Right cardiac atrium (tissue), 5 donors: ENCODE data around the gene ALDOB. TPM values are rescaled to one million over a fixed set of nuclear protein-coding genes. Genes with fewer than 3 reads are reported as not detected.

Source experiments
- ATAC-seq, 2 donors: fragments of 200-7000 bp; cut with Tn5 transposase; one replicate each; pipeline versions ENCODE4 v1.8.0 to v1.9.1; 2020; ENCODE audit warnings: moderate library complexity in 2 of 2, mild to moderate bottlenecking in 1 of 2
- DNase-seq, 3 donors: peaks; one replicate each; pipeline ENCODE4 v3.0.0-alpha.2; 2020
- H3K27ac ChIP-seq: one replicate; pipeline ENCODE4 v1.5.1; 2013; ENCODE audit warnings: mild to moderate bottlenecking, low read length, control low read depth, moderate library complexity
- H3K27me3 ChIP-seq: one replicate; pipeline ENCODE4 v1.6.1; 2013; ENCODE audit not compliant: control insufficient read depth, insufficient read depth
- H3K4me1 ChIP-seq: one replicate; pipeline ENCODE4 v1.6.1; 2013; ENCODE audit warnings: low read length; ENCODE audit not compliant: control insufficient read depth, insufficient read depth
- H3K4me3 ChIP-seq: one replicate; pipeline ENCODE4 v1.5.1; 2013; ENCODE audit warnings: low read length, control low read depth
- H3K9me3 ChIP-seq: one replicate; pipeline ENCODE4 v1.6.1; 2013; ENCODE audit warnings: low read length; ENCODE audit not compliant: control insufficient read depth
- WGBS: extraction: QIAGEN DNeasy Blood & Tissue Kit; methylation state at CpG from one replicate; pipeline ENCODE4 v1.1.7; 2013; 5-methylcytosine and 5-hydroxymethylcytosine counted together
- intact Hi-C, 4 donors: fragments of 100-400 bp; cut with DNase I; formaldehyde crosslinking; loops; one replicate each; pipeline versions ENCODE4 v1.11.0 to v1.14.0; 2022 to 2023
- polyA plus RNA-seq: library from polyadenylated mRNA; stranded (reverse); fragments of 200-250 nt; gene quantifications from one replicate; pipeline ENCODE4 v1.2.3, GENCODE V29; 2013
- total RNA-seq, 4 donors: library from RNA; stranded (reverse); fragmentation: NEBNext Ultra II Directional; extraction: Animal tissue kit (Norgen Biotek cat#: 25700); gene quantifications; one replicate each; pipeline ENCODE4 v1.2.1, GENCODE V29; 2021
- donor health status: healthy with polysubstance abuse.
- donor health status: DM: no; HTN: yes; CAD: no.
- donor health status: DM: no; HTN: no; CAD: no.
- donor health status: DM: no; HTN: yes; CAD: no; lungs with severe emphysema.
- donor health status: DM: yes; HTN: yes; CAD: no.

ALDOB gene
- total and polyA plus RNA-seq, 5 donors, result 0.40 to 1.8 (median 0.71) TPM

DNA sequence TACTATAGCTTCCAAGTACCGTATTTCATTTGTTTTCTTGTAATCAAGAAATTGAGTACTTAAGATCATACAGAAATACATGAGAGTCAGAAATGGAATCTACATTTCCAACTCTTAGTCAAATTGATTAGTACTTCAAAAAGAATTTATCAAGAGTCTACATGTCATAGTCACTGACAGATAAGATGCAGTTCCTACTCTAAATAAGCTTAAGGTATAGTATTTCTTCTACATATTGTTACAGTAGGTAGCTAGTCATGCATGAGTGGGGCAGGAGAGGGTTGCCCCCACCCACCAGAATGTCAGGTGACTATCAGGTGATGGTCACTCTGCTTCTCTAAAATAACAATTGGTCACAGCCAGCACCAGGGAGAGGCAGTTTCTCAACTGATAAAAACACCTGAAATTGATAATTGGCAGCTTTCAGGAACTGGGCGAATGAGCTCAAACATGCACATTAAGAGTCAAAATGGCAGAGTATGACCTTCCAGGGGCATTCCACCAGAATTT lies 53.7 kb downstream of the ALDOB start:
- Histone ChIP-seq H3K27ac (no peak overlapping the region), H3K4me1 (no peaks in the 10 kb centered on the region), H3K9me3 (no peaks in the 10 kb centered on the region), H3K4me3 (no peak overlapping the region), H3K27me3 (no peaks in the 10 kb centered on the region)
- DNase-seq, result no peak
- WGBS, result 89% methylated on average over 2 of the region's 2 CpGs
- intact Hi-C loops, result no loop called here
- ATAC-seq, result no peak

DNA sequence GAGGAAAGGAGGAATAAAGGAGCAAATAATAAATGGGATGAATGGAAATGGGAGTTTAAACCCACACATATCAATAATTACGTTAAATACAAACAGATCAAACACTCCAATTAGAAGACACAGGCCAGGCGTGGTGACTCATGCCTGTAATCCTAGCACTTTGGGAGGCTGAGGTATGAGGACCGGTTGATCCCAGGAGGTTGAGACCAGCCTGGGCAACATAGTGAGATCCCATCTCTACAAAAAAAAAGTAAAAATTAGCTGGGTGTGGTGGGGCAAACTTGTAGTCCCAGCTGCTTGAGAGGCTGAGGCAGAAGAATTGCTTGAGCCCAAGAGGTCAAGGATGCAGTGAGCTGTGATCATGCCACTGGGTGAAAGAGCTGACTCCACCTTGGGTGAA lies 54.5 kb downstream of the ALDOB start:
- no peak for ATAC-seq
- H3K9me3 ChIP-seq, result no peaks in the 10 kb centered on the region
- DNase-seq, result no peak
- intact Hi-C loops, result no loop called here
- H3K27me3 ChIP-seq, result no peaks in the 10 kb centered on the region
- no peak overlapping the region for H3K27ac ChIP-seq
- 94% methylated on average over 3 of the region's 3 CpGs for WGBS
- no peaks in the 10 kb centered on the region for H3K4me1 ChIP-seq
- H3K4me3 ChIP-seq, result no peak overlapping the region

DNA sequence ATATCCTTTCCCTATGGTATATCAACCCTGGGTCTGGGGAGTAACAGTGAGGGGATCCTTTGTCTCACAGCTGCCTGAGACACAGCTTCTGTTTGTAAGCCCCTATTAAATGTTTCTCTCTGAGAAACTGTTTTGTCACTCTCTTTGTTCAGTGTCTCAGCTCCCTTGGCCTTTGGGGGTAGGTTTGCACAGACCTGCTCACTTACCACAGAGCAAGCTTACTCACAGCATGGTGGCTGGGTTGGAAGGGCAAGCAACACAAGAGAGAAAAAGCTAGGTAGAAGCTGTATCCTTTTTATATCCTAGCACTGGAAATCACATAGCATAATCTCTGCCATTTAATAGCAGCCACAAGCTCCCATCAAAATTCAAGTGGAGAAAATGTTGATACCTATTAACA lies 55.3 kb downstream of the ALDOB start:
- Histone ChIP-seq H3K4me1 (no peaks in the 10 kb centered on the region), H3K27me3 (no peaks in the 10 kb centered on the region), H3K27ac (no peak overlapping the region), H3K4me3 (no peak overlapping the region), H3K9me3 (no peaks in the 10 kb centered on the region)
- DNase-seq, result no peak
- intact Hi-C loops, result no loop called here
- ATAC-seq, result no peak

DNA sequence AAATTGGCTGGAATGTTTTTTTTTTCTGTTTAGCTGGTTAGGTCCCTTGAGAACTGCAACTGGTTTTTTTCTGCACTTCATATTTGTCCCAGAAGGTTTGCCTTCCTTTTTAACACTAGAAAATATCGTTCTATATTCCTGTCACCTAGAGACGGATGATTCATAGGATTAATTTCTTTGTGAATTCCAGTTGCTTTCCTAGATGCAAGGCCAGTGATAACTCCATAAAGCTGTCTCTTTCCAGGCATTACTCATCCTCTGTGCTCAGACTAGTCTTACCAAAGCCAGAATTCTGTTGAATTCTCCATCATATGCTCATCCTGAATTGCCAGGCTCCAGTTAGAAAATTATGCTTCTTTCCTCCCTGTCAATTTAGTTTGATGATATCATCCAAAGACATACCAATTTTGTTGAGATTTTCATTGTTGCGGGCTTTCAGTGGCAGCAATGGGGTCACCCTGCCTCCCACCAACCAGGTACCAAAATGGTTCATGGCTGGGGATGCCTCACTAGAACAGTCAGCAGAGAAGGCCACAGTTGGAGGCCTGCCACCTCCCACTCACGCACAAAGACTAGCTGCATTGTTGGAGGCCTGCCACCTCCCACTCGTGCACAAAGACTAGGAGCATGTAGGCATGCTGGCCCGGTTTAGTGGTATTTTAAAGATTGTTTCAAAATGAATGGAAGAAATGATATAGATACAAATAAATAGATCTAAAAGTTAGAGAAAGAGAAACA lies 59.3 kb downstream of the ALDOB start:
- H3K27ac ChIP-seq, result no peak overlapping the region
- H3K9me3 ChIP-seq, result no peaks in the 10 kb centered on the region
- WGBS, result 58% methylated on average over 6 of the region's 6 CpGs
- H3K27me3 ChIP-seq, result no peaks in the 10 kb centered on the region
- intact Hi-C loops, result no loop called here
- ATAC-seq (peak in 1 of 2 donors; percentile 16), DNase-seq (peak in 1 of 3 donors; percentile 57)
- H3K4me1 ChIP-seq, result no peaks in the 10 kb centered on the region
- H3K4me3 ChIP-seq, result no peak overlapping the region

DNA sequence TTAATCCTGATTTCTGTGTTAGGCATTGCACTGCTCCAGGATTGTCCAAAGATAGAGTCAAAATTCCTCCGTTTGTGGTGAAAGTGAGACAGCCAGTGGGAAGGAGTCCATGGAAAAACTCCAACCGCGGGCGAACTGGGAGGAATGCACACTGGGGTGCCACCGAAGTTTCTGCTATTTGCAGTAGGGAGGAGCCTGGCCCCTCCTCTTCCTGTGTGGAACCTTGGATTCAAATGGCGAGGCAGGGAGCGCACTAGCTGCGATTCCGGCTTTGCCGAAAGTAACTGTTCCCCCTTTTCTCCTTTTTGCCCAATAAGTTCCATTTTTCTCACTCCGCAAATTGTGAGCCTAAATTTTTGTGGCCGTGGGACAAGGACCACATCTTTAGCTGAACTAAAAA lies 60.0 kb downstream of the ALDOB start:
- intact Hi-C loops, result no loop called here
- H3K27ac ChIP-seq, result no peak overlapping the region
- no peak for ATAC-seq

DNA sequence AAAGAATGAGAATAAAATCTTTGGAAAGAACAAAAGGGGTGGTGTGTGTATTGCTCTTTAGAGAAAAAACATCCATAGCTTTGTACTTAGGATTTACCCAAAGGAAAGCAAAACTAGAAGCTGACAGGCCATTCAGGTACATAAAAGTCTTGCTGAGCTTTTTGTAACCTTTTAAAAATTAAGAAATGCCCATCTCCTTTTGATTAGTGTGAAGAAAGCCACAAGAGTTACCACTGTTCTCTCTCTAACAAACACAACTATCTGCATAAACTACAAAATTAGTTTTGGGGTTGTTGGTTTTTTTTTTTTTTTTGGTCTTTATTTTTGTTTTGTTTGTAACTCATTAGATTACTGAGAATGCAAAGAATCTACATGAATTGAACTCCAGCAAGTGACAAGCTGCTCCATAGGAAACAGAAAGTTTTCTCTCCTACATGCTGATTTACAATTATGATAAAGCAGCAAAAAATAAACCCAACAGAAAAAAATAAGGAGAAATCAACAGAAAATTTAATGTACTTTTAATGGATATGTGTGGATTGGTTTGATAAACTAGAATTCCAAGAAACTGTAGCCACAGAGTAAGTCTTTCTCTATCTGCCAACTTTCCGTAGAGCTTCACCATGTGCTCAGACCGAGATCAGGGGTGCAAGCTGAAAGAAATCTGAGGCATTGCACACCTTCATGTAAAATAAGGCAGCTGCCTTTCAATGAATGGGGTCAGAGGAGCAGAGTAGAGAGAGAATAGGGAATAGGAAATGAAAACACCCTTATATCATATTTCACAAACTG lies 63.1 kb downstream of the ALDOB start:
- DNase-seq (no peak), ATAC-seq (no peak)
- intact Hi-C loops, result no loop called here
- no peak overlapping the region for H3K27ac ChIP-seq
- no peak overlapping the region for H3K4me3 ChIP-seq
- no peaks in the 10 kb centered on the region for H3K9me3 ChIP-seq
- H3K4me1 ChIP-seq, result no peaks in the 10 kb centered on the region
- WGBS, result 44% methylated on average over 2 of the region's 2 CpGs
- H3K27me3 ChIP-seq, result no peaks in the 10 kb centered on the region

More for the DNA sequence above, 60.0 kb downstream of the ALDOB start:
- no peak for DNase-seq
- no peaks in the 10 kb centered on the region for H3K27me3 ChIP-seq
- WGBS, result 86% methylated on average over 12 of the region's 12 CpGs
- no peaks in the 10 kb centered on the region for H3K9me3 ChIP-seq
- no peaks in the 10 kb centered on the region for H3K4me1 ChIP-seq
- no peak overlapping the region for H3K4me3 ChIP-seq

DNA sequence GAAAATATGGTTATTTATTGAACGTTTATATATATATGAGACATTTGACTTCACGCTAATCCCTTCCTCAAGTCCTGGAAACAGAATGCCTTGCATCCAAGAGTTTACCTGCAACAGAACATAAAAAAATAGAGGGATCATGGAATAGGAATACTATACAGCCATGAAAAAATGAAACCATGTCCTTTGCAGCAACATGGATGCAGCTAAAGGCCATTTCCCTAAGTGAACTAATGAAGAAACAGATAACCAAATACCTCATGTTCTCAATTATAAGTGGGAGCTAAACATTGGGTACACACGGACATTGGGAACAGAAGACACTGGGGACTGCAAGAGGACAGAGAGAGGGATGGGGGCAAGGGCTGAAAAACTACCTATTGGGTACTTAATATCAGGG lies 63.8 kb downstream of the ALDOB start:
- intact Hi-C loops, result no loop called here
- DNase-seq (no peak), ATAC-seq (no peak)
- Histone ChIP-seq H3K9me3 (no peaks in the 10 kb centered on the region), H3K4me1 (no peaks in the 10 kb centered on the region), H3K4me3 (no peak overlapping the region), H3K27me3 (no peaks in the 10 kb centered on the region), H3K27ac (no peak overlapping the region)
- WGBS, result 95% methylated on average over 3 of the region's 3 CpGs

Other genes starting within 250 kb of the ALDOB start
- gene BAAT, start 50.8 kb downstream of the ALDOB start, total RNA-seq, result under 1 TPM in 3 of 4 donors, not detected in 1; 0.08 to 0.24 (median 0.14) TPM
- gene BAAT, start 50.8 kb downstream of the ALDOB start, polyA plus RNA-seq, result 0.11 TPM
- 10 to 100 TPM; 16.0 to 19.2 (median 18.2) TPM for gene MRPL50, start 37.2 kb downstream of the ALDOB start, total RNA-seq
- gene MRPL50, start 37.2 kb downstream of the ALDOB start, polyA plus RNA-seq, result 20.7 TPM
- gene ZNF189, start 36.9 kb downstream of the ALDOB start, total RNA-seq, result 10 to 100 TPM; 25.5 to 38.3 (median 32.3) TPM
- gene ZNF189, start 36.9 kb downstream of the ALDOB start, polyA plus RNA-seq, result 17.9 TPM
- 10 to 100 TPM; 49.1 to 59.5 (median 51.6) TPM for gene RNF20, start 98.1 kb upstream of the ALDOB start, total RNA-seq
- 17.9 TPM for gene RNF20, start 98.1 kb upstream of the ALDOB start, polyA plus RNA-seq
- gene PPP3R2, start 159.2 kb upstream of the ALDOB start, total RNA-seq, result not detected
- gene PPP3R2, start 159.2 kb upstream of the ALDOB start, polyA plus RNA-seq, result not detected